Hair follicular keratinocyte (primary cell): Measurements from ENCODE around the gene DUSP12. TPM values are rescaled to one million over a fixed set of nuclear protein-coding genes. Genes with fewer than 3 reads are reported as not detected.

Source experiments
- total RNA-seq: library from RNA; depleted of rRNA; stranded (reverse); fragments of >200 nt; gene quantifications from 2 replicates; pipeline ENCODE4 v1.2.3, GENCODE V29; 2015

The DUSP12 gene, protein sequence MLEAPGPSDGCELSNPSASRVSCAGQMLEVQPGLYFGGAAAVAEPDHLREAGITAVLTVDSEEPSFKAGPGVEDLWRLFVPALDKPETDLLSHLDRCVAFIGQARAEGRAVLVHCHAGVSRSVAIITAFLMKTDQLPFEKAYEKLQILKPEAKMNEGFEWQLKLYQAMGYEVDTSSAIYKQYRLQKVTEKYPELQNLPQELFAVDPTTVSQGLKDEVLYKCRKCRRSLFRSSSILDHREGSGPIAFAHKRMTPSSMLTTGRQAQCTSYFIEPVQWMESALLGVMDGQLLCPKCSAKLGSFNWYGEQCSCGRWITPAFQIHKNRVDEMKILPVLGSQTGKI
- 24.7 and 35.6 TPM in 2 replicates for total RNA-seq

DNA sequence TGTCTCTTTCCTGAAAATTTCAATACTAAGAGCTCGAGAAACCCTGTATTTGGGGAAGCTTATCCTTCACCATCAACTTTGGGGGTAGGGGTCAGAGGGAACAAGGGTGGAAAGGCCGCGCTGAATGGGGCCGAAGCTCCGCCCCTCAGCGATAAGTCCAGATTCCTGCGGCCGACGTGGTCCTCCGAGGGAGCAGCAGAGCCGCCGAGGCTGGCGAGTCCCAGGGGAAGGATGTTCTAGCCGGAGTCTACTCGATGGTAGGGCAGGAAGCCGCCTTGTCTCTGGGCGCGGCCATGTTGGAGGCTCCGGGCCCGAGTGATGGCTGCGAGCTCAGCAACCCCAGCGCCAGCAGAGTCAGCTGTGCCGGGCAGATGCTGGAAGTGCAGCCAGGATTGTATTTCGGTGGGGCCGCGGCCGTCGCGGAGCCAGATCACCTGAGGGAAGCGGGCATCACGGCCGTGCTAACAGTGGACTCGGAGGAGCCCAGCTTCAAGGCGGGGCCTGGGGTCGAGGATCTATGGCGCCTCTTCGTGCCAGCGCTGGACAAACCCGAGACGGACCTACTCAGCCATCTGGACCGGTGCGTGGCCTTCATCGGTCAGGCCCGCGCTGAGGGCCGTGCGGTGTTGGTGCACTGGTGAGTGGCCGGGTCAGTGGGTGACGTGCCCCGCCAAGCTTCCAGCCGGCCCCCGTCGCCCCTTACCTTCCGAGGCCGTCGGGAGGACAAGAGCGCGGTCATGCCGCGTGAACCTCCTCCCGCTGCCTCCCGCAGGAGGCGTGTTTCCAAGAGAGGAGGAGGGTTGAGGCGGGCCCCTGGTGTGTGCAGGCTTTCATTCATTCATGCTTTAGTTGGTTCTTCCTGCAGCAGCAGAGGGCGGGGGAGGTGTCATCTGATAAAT is at the start of gene DUSP12:
TSS of gene DUSP12 (plus strand) at position 278 of the 899 bp plus-strand sequence. CDS start at position 294, 16 bp downstream.

DNA sequence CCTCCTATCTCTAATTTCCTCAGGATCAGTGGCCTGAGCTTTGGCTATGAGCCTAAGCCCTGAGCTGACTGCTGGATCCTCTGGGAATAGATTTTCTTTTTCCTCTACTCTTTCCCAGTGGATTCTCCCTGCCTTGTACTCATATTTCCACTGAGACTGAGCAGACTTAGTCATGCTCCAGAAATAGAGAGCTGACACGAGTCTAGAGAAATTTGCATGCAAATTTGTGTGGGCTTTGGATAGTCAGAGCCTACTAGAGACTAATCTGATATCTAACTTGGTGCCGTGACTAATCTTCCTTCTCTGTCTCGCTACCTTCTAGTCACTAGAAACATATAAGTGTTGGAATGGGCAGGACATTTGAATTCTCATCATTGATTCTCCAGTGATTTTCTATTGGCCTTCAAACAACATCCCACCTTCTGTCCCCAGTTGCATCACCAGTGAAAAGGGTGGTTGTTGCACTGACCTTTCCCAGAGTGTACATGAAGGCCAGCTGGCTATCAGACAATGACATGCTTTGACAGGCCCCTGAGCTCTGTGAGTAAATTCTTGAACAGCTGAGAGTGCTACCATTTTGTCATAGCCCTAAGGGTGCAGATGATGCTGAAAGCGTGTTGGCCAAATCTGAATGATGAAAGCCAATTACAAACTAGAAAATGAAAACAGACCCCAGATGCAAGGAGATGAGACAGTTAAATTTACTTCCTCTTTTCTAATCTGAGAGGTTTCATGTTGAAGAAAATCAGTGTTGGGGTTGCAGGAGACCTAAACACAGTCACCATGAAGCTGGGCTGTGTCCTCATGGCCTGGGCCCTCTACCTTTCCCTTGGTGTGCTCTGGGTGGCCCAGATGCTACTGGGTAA is 42.9 kb upstream of the DUSP12 start, which contains the start of gene FCRLA:
TSS of gene FCRLA (plus strand) at position 748 of the 866 bp plus-strand sequence. CDS start at position 784, 36 bp downstream.

GRCh38 chr1:161720956-161721737 is 28.4 kb upstream of the DUSP12 start, which contains the start of gene FCRLB:
Gene FCRLB (plus strand): TSS chr1:161721544. CDS start chr1:161722673, 1,129 bp downstream.

GRCh38 chr1:161766102-161766981 is 16.8 kb downstream of the DUSP12 start, which contains the start of gene ATF6:
Gene ATF6 (plus strand): TSS chr1:161766320. CDS start chr1:161766361, 41 bp downstream.

Other genes with a start within 250 kb of the DUSP12 start
- gene FCGR2A, start 244.3 kb upstream of the DUSP12 start, total RNA-seq, result not detected in 2 replicates
- 0.23 and 0.27 TPM in 2 replicates for gene HSPA6, start 225.2 kb upstream of the DUSP12 start, total RNA-seq
- not detected in 2 replicates for gene FCGR3A, start 200.0 kb upstream of the DUSP12 start, total RNA-seq
- not detected in 2 replicates for gene FCGR3B, start 118.6 kb upstream of the DUSP12 start, total RNA-seq
- gene FCGR2B, start 86.6 kb upstream of the DUSP12 start, total RNA-seq, result not detected in 2 replicates
- 0.42 and 0.47 TPM in 2 replicates for gene FCRLA, start 42.6 kb upstream of the DUSP12 start, total RNA-seq
- gene FCRLB, start 28.2 kb upstream of the DUSP12 start, total RNA-seq, result 0.78 and 2.3 TPM in 2 replicates
- gene ATF6, start 16.5 kb downstream of the DUSP12 start, total RNA-seq, result 15.8 and 19.1 TPM in 2 replicates